ENCODE measurements around the gene PTTG1IP. TPM values are rescaled to one million over a fixed set of nuclear protein-coding genes. Genes with fewer than 3 reads are reported as not detected.

The PTTG1IP gene
- total RNA-seq, 1 donor: 413 TPM

DNA sequence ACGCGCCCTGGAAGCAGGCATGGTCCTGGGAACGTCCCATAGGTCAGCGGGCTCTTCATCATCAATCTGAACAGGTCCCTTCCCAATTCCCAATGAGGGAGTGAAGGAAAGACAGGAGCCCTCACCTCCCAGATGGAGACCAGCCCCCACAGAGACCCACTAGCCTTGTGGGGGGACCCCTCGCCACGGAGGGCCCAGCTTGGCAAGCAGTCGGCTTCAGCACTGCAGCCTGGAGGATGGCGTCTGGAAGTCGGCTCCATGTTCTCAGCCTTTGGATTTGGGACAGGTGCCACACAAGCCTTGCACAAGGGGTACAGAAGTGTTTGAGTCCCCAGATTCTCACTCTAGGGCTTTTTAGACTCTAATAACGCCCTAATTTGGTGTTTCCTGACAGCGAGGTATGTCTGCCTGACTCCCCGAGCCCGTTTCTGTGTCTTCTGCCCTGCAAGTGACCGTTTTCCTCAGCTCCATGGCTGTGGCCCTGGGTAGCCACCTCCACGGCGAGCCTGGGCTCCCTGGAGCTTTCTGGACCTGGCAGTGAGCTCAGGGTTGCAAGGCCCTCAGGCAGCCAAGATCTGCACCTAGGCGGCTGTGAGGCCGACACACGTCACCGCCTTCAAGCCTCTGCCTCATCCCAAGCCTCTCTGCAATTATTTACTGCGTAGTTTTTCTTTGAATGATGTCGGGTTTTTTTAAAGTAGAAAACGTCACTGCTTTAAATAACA lies 30.6 kb downstream of the PTTG1IP start:
- no peak for DNase-seq (ENCODE audit: insufficient read length, low spot score, missing footprints)
- TF ChIP-seq, protein P1, sequence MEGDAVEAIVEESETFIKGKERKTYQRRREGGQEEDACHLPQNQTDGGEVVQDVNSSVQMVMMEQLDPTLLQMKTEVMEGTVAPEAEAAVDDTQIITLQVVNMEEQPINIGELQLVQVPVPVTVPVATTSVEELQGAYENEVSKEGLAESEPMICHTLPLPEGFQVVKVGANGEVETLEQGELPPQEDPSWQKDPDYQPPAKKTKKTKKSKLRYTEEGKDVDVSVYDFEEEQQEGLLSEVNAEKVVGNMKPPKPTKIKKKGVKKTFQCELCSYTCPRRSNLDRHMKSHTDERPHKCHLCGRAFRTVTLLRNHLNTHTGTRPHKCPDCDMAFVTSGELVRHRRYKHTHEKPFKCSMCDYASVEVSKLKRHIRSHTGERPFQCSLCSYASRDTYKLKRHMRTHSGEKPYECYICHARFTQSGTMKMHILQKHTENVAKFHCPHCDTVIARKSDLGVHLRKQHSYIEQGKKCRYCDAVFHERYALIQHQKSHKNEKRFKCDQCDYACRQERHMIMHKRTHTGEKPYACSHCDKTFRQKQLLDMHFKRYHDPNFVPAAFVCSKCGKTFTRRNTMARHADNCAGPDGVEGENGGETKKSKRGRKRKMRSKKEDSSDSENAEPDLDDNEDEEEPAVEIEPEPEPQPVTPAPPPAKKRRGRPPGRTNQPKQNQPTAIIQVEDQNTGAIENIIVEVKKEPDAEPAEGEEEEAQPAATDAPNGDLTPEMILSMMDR (IDR thresholded peaks at IDR 0.05; ENCODE audit: extremely low read depth, low read depth, low read length): no peak
- Histone ChIP-seq H4K20me1 (ENCODE audit: insufficient read depth, low read length) (peaks cover 10% of the 10 kb centered on the region), H3K27ac (ENCODE audit: low read depth, low read length) (no peak overlapping the region), H3K4me2 (ENCODE audit: insufficient read depth, low read length) (no peak overlapping the region), H3K4me3 (ENCODE audit: insufficient read depth, low read length) (no peak overlapping the region), H3K27me3 (ENCODE audit: insufficient read depth, low read length) (peaks cover 18% of the 10 kb centered on the region), H3K9me3 (ENCODE audit: low read depth, low read length) (no peaks in the 10 kb centered on the region), H3K4me1 (ENCODE audit: insufficient read depth, low read length) (peaks cover 18% of the 10 kb centered on the region), H3K79me2 (ENCODE audit: insufficient read depth, low read length) (no peaks in the 10 kb centered on the region), H2AFZ (ENCODE audit: low read length) (no peak overlapping the region), H3K36me3 (ENCODE audit: insufficient read depth, low read length) (no peaks in the 10 kb centered on the region)

DNA sequence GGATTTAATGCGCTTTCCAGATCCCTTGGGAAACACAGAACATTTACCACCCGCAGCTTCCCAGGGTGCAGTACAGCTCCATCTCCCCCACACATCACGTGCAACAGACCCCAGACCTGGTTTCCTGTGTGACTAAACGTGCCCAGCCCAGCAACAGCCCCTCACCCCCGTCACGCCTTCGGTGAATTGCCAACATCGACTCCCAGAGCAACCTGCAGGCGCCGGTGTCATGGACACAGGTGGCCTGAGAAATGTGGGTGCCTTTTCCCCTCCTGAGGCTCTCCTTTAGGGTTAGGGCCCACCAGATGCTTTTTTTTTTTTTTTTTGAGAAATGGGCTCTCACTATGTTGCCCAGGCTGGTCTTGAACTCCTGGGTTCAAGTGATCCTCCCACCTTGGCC lies 31.4 kb downstream of the PTTG1IP start:
- Histone ChIP-seq H3K27me3 (ENCODE audit: insufficient read depth, low read length) (peaks cover 18% of the 10 kb centered on the region), H3K9me3 (ENCODE audit: low read depth, low read length) (no peaks in the 10 kb centered on the region), H3K4me3 (ENCODE audit: insufficient read depth, low read length) (no peak overlapping the region), H4K20me1 (ENCODE audit: insufficient read depth, low read length) (peaks cover 3% of the 10 kb centered on the region), H3K36me3 (ENCODE audit: insufficient read depth, low read length) (no peaks in the 10 kb centered on the region), H3K4me1 (ENCODE audit: insufficient read depth, low read length) (peaks cover 18% of the 10 kb centered on the region), H3K27ac (ENCODE audit: low read depth, low read length) (no peak overlapping the region), H2AFZ (ENCODE audit: low read length) (no peak overlapping the region), H3K79me2 (ENCODE audit: insufficient read depth, low read length) (no peaks in the 10 kb centered on the region), H3K4me2 (ENCODE audit: insufficient read depth, low read length) (no peak overlapping the region)
- TF ChIP-seq, protein P1 (IDR thresholded peaks at IDR 0.05; ENCODE audit: extremely low read depth, low read depth, low read length): no peak
- DNase-seq (ENCODE audit: insufficient read length, low spot score, missing footprints): no peak

DNA sequence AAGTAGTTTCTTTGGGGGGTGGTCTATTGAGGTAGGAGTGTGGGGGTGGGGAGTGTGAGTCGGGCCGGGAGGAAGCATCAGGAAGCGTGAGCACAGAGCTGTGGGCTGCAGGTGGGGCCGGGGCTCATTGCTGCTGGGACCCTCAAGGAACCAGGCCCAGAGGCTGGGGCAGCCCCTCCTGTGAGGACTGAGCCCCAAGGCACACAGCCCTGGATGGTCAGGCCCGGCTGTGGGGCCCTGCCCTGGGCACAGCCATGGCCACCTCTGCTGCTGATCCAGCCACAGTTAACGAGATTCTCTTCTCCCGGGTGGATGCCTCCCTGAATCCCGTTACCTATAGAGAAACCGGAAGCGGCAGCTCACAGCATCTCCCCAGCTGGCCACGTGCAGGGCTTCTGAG lies 32.7 kb downstream of the PTTG1IP start:
- Histone ChIP-seq H3K4me1 (ENCODE audit: insufficient read depth, low read length) (peaks cover 9% of the 10 kb centered on the region), H3K36me3 (ENCODE audit: insufficient read depth, low read length) (no peaks in the 10 kb centered on the region), H4K20me1 (ENCODE audit: insufficient read depth, low read length) (no peaks in the 10 kb centered on the region), H3K27me3 (ENCODE audit: insufficient read depth, low read length) (peaks cover 18% of the 10 kb centered on the region), H3K79me2 (ENCODE audit: insufficient read depth, low read length) (no peaks in the 10 kb centered on the region), H3K27ac (ENCODE audit: low read depth, low read length) (no peak overlapping the region), H3K9me3 (ENCODE audit: low read depth, low read length) (no peaks in the 10 kb centered on the region), H3K4me2 (ENCODE audit: insufficient read depth, low read length) (no peak overlapping the region), H2AFZ (ENCODE audit: low read length) (no peak overlapping the region), H3K4me3 (ENCODE audit: insufficient read depth, low read length) (no peak overlapping the region)
- no peak for DNase-seq (ENCODE audit: insufficient read length, low spot score, missing footprints)
- TF ChIP-seq, protein P1 (IDR thresholded peaks at IDR 0.05; ENCODE audit: extremely low read depth, low read depth, low read length): no peak

DNA sequence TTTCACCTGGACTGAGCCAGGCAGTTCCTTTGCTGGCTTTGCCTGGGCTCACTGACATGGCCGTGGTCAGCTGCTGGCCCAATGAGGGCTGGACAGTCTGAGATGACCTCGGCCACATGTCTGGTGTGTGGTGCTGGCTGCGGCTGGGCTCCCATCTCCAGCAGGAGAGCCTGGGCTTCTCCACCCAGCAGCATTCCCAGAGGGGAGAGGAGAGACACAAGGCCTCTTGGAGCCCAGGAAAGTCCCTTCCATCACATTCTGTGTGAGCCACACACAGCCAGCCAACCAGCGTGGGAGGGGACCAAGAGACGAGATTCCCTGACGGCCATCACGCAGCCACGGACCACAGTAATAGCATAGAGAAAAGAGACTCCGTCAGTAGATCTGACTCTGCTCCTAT lies 34.5 kb downstream of the PTTG1IP start:
- Histone ChIP-seq H3K79me2 (ENCODE audit: insufficient read depth, low read length) (no peaks in the 10 kb centered on the region), H2AFZ (ENCODE audit: low read length) (no peak overlapping the region), H3K4me2 (ENCODE audit: insufficient read depth, low read length) (no peak overlapping the region), H3K27me3 (ENCODE audit: insufficient read depth, low read length) (peaks cover 10% of the 10 kb centered on the region), H4K20me1 (ENCODE audit: insufficient read depth, low read length) (no peaks in the 10 kb centered on the region), H3K9me3 (ENCODE audit: low read depth, low read length) (no peaks in the 10 kb centered on the region), H3K4me1 (ENCODE audit: insufficient read depth, low read length) (peaks cover 4% of the 10 kb centered on the region), H3K4me3 (ENCODE audit: insufficient read depth, low read length) (no peak overlapping the region), H3K36me3 (ENCODE audit: insufficient read depth, low read length) (no peaks in the 10 kb centered on the region), H3K27ac (ENCODE audit: low read depth, low read length) (no peak overlapping the region)
- TF ChIP-seq, protein P1 (IDR thresholded peaks at IDR 0.05; ENCODE audit: extremely low read depth, low read depth, low read length): no peak
- no peak for DNase-seq (ENCODE audit: insufficient read length, low spot score, missing footprints)
